Kasumi-1 (cell line): ENCODE measurements around the gene SLC34A3.

Experiments
- DNase-seq, 2 experiments: peaks; one replicate each; lab custom pipeline; 2025; lab: John Stamatoyannopoulos, UW

SLC34A3 gene

GRCh38 chr9:137217276-137218211 is 13.2 kb upstream of the SLC34A3 start:
- DNase-seq = peak; percentile 74 to 76

- no peak for DNase-seq
These were observed 12.4 kb upstream of the SLC34A3 start for GRCh38 chr9:137218212-137218753.

GRCh38 chr9:137218754-137219271 is 11.9 kb upstream of the SLC34A3 start:
- DNase-seq = no peak

GRCh38 chr9:137219757-137220316 is 10.9 kb upstream of the SLC34A3 start:
- no peak for DNase-seq

GRCh38 chr9:137220317-137221094 is 10.2 kb upstream of the SLC34A3 start:
- DNase-seq = no peak

GRCh38 chr9:137221095-137221505 is 9.6 kb upstream of the SLC34A3 start:
- DNase-seq = no peak

GRCh38 chr9:137221506-137222111 is 9.1 kb upstream of the SLC34A3 start:
- DNase-seq = no peak

GRCh38 chr9:137222190-137223077 is 8.3 kb upstream of the SLC34A3 start, which contains the start of gene RNF208:
TSS of gene RNF208 (minus strand) at chr9:137222240. CDS start at chr9:137221212, 1,028 bp downstream.
- no peak for DNase-seq

- DNase-seq = peak; percentile 95
These were observed 7.4 kb upstream of the SLC34A3 start for GRCh38 chr9:137223078-137223970.

GRCh38 chr9:137224830-137225694 is 5.6 kb upstream of the SLC34A3 start, which contains the start of gene CYSRT1:
TSS of gene CYSRT1 (plus strand) at chr9:137225174. CDS start at chr9:137225622, 448 bp downstream.
- no peak for DNase-seq

- DNase-seq = no peak
These were observed 4.9 kb upstream of the SLC34A3 start for GRCh38 chr9:137225699-137226331.

- no peak for DNase-seq
These were observed 4.2 kb upstream of the SLC34A3 start for GRCh38 chr9:137226338-137227053.

- DNase-seq = peak; percentile 67 to 68
These were observed 3.4 kb upstream of the SLC34A3 start, which contains the start of gene RNF224 for GRCh38 chr9:137227054-137227852. TSS of gene RNF224 (plus strand) at chr9:137227502. CDS start at chr9:137228336, 834 bp downstream.

GRCh38 chr9:137227853-137228505 is 2.7 kb upstream of the SLC34A3 start:
- DNase-seq = no peak

GRCh38 chr9:137228506-137228967 is 2.2 kb upstream of the SLC34A3 start:
- no peak for DNase-seq
